DMS53 (cell line): ENCODE results near the gene ZNF574.
"Not testable (repeated sequence)": the region's sequence is repeated elsewhere in the genome, so short reads cannot be mapped to it uniquely, and the experiment has no call there.

ENCODE experiments used
- DNase-seq: peaks from one replicate; lab custom pipeline; 2025; lab: John Stamatoyannopoulos, UW

Gene ZNF574, protein sequence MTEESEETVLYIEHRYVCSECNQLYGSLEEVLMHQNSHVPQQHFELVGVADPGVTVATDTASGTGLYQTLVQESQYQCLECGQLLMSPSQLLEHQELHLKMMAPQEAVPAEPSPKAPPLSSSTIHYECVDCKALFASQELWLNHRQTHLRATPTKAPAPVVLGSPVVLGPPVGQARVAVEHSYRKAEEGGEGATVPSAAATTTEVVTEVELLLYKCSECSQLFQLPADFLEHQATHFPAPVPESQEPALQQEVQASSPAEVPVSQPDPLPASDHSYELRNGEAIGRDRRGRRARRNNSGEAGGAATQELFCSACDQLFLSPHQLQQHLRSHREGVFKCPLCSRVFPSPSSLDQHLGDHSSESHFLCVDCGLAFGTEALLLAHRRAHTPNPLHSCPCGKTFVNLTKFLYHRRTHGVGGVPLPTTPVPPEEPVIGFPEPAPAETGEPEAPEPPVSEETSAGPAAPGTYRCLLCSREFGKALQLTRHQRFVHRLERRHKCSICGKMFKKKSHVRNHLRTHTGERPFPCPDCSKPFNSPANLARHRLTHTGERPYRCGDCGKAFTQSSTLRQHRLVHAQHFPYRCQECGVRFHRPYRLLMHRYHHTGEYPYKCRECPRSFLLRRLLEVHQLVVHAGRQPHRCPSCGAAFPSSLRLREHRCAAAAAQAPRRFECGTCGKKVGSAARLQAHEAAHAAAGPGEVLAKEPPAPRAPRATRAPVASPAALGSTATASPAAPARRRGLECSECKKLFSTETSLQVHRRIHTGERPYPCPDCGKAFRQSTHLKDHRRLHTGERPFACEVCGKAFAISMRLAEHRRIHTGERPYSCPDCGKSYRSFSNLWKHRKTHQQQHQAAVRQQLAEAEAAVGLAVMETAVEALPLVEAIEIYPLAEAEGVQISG

GRCh38 chr19:42075616-42076379 lies at the start of gene ZNF574:
ZNF574 (plus strand) TSS chr19:42076166; CDS start chr19:42078607, 2,441 bp downstream.
- DNase-seq = peak; percentile 100

DNA sequence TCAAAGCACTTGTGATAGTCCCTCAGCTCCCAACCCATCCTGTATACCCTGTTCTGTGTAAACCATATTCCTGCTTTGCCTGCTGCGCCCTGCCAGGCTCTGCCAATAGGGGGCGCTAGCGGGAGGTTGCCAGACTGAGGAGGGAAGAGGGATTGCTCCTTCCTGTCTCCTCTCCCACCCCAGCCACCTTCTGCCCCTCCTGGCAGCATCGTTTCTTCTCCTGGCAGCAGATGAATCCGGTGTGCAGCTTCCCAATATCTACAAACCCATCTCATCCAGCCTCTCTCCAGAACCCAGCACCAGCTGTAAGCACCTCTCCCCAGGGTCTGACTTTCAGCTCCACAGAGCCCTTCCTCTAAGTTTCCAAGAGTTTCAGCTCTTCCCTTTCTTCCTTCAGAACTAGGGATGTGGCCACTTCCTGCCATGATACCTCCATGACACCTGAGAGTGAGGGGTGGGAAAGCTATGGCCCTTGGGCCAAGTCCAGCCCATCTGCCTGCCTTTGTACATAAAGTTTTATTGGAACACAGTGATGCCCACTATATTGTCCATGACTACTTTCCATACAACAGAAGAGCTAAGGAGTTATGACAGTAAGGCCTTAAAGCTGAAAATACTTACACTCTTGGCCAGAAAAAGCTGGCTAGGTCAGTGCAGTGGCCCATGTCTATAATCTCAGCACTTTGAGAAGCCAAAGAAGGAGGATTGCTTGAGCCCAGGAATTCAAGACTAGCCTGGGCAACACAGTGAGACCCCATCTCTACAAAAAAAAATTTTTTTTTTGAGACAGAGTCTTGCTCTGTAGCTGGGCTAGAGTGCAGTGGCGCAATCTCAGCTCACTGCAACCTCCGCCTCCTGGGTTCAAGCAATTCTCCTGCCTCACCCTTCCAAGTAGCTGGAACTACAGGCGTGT lies 47.4 kb upstream of the ZNF574 start:
- peak; percentile 53 for DNase-seq

DNA sequence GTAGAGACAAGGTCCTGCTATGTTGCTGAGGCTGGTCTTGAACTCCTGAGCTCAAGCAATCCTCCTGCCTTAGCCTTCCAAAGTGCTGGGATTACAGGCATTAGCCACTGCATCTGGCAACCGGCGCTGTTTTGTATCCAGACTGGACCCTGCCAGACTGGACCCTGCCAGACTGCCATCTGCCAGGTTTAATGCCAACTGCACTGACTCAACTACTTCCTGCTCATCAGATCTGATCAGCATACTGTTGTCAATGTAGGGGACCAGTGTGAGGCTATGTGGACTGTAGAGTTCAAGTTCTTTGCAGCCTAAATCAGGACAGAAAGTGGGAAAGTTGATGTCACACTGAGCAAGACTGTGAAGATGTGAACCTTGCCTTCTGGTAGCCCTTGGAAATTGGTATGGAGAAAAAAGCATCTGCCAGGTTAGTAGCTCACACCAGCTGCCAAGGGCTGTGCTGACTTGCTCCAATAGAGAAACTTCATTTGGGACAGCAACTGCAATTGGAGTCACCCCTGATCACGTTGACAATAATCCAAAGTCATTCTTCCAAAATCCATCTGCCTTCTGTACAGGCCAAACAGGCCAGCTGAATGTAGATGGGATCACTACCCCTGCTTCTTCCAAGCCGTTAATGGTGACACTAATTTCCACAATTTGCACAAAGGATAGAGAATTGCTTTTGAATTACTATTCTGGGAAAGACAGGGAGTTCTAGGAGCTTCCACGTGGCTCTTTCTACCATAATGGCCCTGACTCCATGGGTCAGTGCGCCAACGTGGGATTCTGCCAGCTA lies 45.1 kb upstream of the ZNF574 start:
- DNase-seq = no peak

- DNase-seq = peak; percentile 91
Observed at GRCh38 chr19:42032431-42032830, 43.5 kb upstream of the ZNF574 start.

DNA sequence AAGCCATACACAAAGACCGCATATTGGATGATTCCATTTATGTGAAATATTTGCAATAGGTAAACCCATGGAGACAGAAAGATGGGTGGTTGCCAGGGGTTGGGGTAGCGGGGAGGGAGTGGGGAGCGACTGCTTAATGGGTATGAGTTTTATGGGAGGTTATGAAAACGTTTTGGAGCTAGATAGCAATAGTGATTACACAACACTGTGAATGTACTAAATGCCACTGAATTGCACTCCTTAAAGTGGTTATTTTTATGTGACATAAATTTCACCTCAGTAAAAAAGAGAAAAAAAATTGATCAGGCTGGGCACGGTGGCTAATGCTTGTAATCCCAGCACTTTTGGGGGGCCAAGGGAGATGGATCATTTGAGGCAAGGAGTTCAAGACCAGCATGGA lies 42.6 kb upstream of the ZNF574 start:
- DNase-seq = no peak

- peak; percentile 87 for DNase-seq
Observed at GRCh38 chr19:42034640-42035391, 41.1 kb upstream of the ZNF574 start.

DNA sequence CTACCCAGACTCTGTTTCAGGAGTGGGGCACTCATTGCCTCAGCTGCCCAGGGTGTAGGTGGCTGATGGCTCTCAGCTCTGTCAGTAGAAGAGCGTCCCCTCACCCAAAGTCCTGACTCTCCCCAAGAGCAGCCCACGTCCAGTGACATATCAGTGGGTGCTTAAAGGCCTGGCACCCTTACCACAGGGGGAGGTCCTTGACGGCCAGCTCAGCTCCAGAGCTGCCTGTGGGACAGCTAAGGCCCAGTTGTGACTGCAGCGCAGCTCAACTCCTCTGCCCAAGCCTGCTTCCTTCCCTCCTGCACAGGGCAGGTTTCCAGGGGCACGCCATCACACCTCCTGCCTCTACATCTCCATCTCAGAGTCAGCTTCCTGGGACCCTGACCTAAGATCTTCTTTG lies 38.3 kb upstream of the ZNF574 start:
- no peak for DNase-seq

DNA sequence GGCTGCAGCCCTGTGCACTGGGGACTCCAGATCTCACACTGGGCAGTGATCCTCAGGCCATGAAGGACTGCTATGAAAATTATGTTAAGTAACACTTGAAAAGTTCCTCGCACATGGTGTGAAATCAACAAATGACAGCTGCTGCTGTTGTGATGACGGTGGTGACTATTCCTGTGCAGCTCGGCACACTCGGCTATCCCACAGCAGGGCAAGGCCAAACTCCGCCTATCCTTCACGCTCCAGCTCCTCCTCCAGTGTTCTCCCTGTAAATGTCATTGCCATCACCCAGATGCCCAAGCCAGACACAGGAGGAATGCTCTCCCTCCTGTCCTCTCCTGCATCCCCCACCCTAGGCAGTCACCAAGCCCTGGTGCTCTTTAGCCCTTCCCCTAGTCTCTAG lies 37.3 kb upstream of the ZNF574 start:
- peak; percentile 95 for DNase-seq

DNA sequence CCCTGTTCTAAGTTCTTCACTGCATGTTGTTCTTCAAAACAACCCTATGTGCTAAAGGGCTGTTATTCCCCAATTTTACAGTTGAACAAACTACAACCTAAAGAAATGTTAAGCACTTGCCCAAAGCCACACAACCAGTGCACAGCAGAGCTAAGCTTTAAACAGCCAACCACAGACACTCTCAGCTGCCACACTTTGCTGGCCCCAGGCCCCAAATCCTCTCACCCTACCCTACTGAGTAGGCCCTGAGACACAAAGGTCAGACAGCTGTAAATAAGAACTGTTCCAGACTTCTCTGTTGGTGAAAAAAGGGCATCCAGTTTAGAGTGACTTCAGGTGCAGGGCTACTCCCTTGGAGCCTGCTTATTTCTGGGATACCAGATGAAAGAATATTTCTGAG lies 35.9 kb upstream of the ZNF574 start:
- DNase-seq = no peak

DNA sequence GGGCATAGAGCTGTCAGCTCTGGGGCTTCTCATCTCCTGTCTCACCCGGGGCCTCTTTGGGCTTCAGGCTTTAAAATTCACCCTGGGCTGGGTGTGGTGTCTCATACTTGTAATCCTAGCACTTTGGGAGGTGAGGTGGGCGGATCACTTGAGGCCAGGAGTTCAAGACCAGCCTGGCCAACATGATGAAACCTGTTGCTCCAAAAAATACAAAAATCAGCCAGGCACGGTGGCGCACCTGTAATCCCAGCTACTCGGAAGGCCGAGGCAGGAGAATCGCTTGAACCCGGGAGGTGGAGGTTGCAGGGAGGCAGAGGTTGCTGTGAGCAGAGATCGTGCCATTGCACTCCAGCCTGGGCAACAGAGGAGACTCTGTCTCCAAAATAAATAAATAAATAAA lies 35.5 kb upstream of the ZNF574 start:
- DNase-seq = not testable (repeated sequence)

- DNase-seq = no peak
Observed at GRCh38 chr19:42042455-42043170, 33.4 kb upstream of the ZNF574 start.

DNA sequence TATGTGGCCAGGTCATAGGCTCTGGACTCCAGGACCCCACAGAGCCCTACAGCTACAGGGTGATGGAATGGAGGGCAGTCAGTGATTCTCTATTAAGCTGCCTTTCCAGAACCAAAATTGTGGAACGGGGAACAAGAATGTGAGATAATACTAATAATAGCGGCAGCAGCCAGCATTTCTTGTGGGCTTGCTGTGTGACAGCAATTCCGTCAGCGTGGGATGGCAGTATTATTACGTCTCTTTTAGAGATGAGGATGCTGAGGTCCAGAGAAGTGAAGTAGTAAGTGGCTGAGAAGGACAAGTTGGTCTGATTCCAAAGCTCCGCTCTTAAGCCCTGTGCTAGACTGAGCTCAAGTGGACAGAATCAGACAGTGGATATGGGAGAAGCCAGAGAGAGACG lies 30.4 kb upstream of the ZNF574 start:
- no peak for DNase-seq

GRCh38 chr19:42048992-42049391 lies 27.0 kb upstream of the ZNF574 start:
- peak; percentile 81 for DNase-seq

DNA sequence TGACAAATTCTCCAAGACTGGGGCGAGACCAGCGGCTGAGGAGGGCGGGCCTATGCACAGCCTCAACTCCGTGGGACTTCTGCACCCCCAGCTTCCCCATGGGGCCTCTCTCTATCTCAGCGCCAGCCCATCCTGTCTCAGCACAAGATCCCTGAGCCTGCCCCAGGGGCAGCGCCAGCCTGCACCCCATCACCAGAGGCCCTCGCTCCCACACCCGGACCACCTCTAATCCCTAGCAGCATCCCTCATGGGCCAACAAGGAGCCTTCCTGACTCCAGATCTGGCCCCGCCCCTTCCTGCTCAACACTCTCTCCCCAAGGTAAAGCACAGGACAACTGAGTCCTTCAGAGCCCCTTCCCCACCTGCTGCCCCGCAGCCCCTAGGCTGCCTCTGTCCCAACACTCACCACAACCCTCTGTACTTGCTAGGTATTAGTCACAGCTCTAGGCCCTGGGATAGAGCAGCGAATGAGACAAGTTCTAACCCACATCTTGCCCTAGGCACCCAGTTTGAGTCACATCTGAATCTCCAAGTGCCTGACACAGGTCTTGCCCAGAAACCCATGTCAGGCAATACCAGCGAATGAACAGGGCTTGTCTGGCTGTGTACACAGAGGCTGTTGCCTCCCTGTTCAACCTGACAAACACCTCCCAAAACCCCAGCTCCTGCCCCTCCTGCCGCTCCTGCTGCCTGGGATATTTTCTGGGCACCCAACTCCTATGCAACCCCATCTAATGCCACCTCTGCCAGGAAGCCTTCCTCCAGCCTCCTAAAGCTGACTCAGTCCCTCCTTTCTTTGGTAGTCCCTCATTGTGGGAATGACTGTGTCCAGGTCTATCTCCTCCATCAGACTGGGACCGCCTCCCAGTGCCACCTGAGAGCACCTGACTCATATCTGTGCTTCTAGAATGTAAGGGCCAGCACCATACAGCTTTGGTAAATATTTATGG lies 24.5 kb upstream of the ZNF574 start:
- peak; percentile 94 for DNase-seq

GRCh38 chr19:42052241-42052863 lies 23.6 kb upstream of the ZNF574 start:
- peak; percentile 61 for DNase-seq

DNA sequence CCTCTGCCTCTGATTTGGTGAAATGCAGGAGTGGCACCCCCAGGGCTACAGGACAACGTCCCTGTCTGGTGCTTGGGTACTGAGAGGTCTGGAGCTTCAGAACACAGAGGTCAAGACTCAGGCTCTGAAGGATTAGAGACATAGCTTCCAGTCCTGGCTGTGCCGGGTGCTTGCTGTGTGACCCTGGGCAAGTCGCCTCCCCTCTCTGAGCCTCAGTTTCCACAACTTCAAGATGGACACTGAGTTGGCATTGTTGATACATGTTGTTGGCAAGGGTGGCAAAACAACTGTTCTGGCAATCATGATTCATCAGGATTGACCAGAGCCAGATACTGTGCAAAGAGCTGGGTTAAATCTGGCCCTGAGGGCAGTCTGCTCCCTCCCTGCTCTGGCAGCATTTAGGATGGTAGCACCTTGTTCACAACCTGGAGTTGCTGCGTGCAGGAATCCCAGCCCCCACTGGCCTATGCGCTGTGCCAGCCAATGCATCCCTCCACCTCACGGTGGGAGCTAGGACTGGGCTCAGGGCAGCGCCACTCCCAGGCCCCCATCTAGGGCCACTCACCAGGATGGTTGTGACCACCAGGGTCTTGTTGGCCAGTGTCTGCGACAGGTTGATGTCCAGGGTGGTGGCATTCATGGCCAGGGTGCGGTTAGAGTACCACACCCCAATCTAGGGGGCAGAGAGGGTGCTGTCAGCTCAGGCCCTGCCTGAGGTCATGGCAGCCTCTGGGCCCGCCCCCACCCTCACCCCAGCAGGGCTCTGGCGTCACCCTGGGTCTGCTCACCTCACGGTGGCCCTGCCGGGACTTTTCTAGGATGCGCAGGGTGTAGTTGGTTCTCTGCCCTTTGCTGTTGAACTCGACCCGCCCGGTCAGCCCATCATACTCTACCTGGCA lies 22.7 kb upstream of the ZNF574 start:
- DNase-seq = no peak
